ENCODE results near the gene CMPK1. TPM values are rescaled to one million over a fixed set of nuclear protein-coding genes. Genes with fewer than 3 reads are reported as not detected.

CMPK1 gene
- total RNA-seq, 2 experiments from 2014 or later: 99.7 to 101 TPM

DNA sequence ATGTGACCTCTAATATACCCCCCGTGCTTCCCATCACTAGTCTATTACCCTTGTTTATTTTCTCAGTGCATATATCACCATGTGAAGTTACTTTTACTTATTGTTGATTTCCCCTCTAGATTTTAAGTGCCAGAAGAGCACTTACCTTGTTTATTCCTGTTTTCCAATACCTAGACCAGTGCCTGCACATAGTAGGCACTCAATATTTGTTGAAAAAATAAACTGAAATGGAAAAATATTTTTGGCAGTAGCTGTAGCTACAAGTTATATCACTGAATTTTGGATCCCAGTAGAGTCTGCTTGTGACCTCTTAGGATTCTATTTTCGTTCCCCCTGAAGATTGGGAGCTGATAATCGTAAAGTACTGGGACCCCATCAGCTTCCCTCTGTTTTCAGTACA is 50.5 kb downstream of the CMPK1 start:
- H3K36me3 Mint-ChIP-seq (ENCODE audit: low read depth): peaks cover 11% of the 10 kb centered on the region
- no peak for ATAC-seq
- no peak overlapping the region for H3K4me3 Mint-ChIP-seq
- intact Hi-C loops (cut with micrococcal nuclease): no loop called here
- DNase-seq: no peak
- no peaks in the 10 kb centered on the region for H3K4me1 Mint-ChIP-seq (ENCODE audit: low read depth)
- ChIA-PET CTCF (interaction anchor here (1.4 kb wide), 1 partner anchor 325 kb away, joined by 3 read pairs; no protein-coding TSS in a partner anchor), POLR2A (no interaction called here)
- no peak overlapping the region for H3K27ac Mint-ChIP-seq
- H3K9me3 Mint-ChIP-seq: no peaks in the 10 kb centered on the region
- TF ChIP-seq, protein P1, sequence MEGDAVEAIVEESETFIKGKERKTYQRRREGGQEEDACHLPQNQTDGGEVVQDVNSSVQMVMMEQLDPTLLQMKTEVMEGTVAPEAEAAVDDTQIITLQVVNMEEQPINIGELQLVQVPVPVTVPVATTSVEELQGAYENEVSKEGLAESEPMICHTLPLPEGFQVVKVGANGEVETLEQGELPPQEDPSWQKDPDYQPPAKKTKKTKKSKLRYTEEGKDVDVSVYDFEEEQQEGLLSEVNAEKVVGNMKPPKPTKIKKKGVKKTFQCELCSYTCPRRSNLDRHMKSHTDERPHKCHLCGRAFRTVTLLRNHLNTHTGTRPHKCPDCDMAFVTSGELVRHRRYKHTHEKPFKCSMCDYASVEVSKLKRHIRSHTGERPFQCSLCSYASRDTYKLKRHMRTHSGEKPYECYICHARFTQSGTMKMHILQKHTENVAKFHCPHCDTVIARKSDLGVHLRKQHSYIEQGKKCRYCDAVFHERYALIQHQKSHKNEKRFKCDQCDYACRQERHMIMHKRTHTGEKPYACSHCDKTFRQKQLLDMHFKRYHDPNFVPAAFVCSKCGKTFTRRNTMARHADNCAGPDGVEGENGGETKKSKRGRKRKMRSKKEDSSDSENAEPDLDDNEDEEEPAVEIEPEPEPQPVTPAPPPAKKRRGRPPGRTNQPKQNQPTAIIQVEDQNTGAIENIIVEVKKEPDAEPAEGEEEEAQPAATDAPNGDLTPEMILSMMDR (IDR thresholded peaks at IDR 0.05): no peak
- H3K27me3 Mint-ChIP-seq: no peaks in the 10 kb centered on the region

DNA sequence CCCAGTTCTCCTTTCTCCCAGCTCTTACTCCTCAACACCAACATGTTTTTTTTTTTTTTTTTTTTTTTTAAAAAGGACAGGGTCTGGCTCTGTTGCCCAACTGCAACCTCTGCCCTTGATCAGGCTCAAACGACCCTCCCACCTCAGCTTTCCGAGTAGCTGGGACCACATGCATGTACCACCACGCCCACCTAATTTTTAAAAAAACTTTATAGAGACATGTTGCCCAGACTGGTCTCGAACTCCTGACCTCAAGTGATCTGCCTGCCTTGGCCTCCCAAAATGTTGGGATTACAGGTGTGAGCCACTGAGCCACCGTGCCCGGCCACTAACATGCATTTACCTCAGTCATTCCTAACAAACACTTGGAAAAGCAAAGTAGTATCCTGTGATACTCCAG is 51.4 kb downstream of the CMPK1 start:
- intact Hi-C loops (cut with micrococcal nuclease): no loop called here
- CTCF ChIA-PET: interaction anchor here (1.4 kb wide), 1 partner anchor 324 kb away, joined by 3 read pairs; no protein-coding TSS in a partner anchor

DNA sequence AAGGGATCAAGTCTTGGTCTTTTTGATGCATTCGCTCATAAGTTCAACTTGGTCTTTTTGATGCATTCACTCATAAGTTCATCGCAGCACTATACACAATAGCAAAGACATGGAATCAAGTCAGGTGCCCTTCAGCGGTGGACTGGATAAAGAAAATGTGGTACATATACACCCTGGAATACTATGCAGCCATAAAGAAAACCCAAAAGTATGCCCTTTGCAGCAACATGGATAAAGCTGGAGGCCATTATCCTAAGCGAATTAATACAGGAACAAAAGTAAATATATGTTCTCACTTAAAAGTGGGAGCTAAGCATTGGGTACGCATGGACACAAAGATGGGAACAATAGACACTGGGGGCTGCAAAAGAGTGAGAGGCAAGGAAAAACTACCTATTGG is 52.7 kb downstream of the CMPK1 start:
- Mint-ChIP-seq H3K36me3 (ENCODE audit: low read depth) (peaks cover 2% of the 10 kb centered on the region), H3K27ac (no peak overlapping the region), H3K27me3 (no peaks in the 10 kb centered on the region), H3K9me3 (no peaks in the 10 kb centered on the region), H3K4me3 (no peak overlapping the region), H3K4me1 (ENCODE audit: low read depth) (no peaks in the 10 kb centered on the region)
- intact Hi-C loops (cut with micrococcal nuclease): no loop called here
- DNase-seq: no peak
- ChIA-PET POLR2A (no interaction called here), CTCF (interaction anchor here (0.6 to 1.0 kb wide), 2 partner anchors 16 to 340 kb away, joined by 3 to 5 read pairs; no protein-coding TSS in a partner anchor)
- ATAC-seq: no peak
- TF ChIP-seq, protein P1 (IDR thresholded peaks at IDR 0.05): no peak

More for the DNA sequence above, 51.4 kb downstream of the CMPK1 start:
- POLR2A ChIA-PET: no interaction called here
- Mint-ChIP-seq H3K4me1 (ENCODE audit: low read depth) (no peaks in the 10 kb centered on the region), H3K9me3 (no peaks in the 10 kb centered on the region), H3K27ac (no peak overlapping the region), H3K27me3 (no peaks in the 10 kb centered on the region), H3K4me3 (no peak overlapping the region), H3K36me3 (ENCODE audit: low read depth) (peaks cover 4% of the 10 kb centered on the region)
- no peak for DNase-seq
- TF ChIP-seq, protein P1 (IDR thresholded peaks at IDR 0.05): no peak
- no peak for ATAC-seq

DNA sequence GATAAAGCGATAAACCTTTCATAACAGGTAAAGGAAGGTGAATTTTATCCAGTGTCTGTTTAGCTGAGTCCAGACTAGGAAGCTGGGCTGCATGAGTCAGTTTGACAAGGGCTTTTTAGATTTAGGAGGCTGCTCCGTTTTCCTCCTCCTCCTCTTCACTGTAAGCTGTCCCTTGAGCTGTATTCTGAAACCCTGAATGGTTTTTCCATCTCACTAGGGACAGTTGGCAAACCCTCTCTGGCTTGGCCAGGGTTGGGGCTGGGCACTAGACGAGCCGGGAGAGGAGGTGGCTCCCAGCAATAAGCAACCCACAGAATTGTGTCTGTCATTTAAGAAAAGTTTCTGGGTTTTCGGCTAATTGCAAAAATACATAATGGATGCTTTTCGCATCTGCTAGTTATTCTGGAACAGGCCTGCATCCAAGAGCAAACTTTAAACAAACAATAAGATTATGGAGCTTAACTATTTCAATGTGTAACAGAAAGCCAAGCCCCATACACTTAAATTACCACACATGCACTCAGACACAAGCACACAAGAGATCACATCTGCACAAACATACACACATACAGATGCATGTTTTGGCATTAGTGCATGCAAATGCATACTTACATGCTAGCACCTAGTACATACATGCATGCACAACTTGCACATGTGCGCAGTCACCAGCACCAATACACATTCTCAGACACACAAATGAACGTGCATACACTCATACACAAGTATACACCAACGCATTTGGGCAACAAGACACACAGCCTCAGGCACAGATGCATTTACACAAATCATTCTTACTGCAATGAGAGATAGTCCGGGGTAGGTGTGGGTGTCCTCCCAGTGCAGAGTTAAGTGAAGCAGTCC is 54.7 kb downstream of the CMPK1 start:
- H3K27me3 Mint-ChIP-seq: no peaks in the 10 kb centered on the region
- ATAC-seq (no peak), DNase-seq (no peak)
- intact Hi-C loops (cut with micrococcal nuclease): no loop called here
- H3K36me3 Mint-ChIP-seq (ENCODE audit: low read depth): no peaks in the 10 kb centered on the region
- H3K9me3 Mint-ChIP-seq: no peaks in the 10 kb centered on the region
- H3K4me1 Mint-ChIP-seq (ENCODE audit: low read depth): no peaks in the 10 kb centered on the region
- H3K27ac Mint-ChIP-seq: no peak overlapping the region
- TF ChIP-seq, protein P1 (IDR thresholded peaks at IDR 0.05): no peak
- H3K4me3 Mint-ChIP-seq: no peak overlapping the region
- POLR2A ChIA-PET: no interaction called here
- CTCF ChIA-PET: interaction anchor here (0.7 to 4.4 kb wide), 22 partner anchors 8 to 368 kb away, joined by 3 to 29 read pairs (median 6); partner anchors contain the start of gene FOXD2

DNA sequence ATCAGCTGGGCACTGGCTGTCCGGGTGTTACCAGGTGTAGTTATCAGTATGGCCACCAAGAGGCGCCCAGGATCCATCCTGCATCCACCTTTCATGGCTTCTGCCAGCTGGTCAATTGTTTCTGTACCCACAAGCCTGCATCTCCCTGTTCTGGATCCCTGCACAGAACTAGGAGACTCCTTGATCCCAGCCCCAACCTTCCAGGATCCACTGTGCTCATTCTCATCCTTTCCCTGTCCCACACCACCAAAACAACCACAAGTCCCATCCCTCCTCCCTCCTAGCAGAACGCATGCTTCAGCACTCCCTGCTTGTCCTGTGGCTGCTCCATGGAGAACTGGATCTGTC is 55.3 kb downstream of the CMPK1 start:
- no peaks in the 10 kb centered on the region for H3K36me3 Mint-ChIP-seq (ENCODE audit: low read depth)
- no peak overlapping the region for H3K27ac Mint-ChIP-seq
- no peaks in the 10 kb centered on the region for H3K4me1 Mint-ChIP-seq (ENCODE audit: low read depth)
- no peaks in the 10 kb centered on the region for H3K9me3 Mint-ChIP-seq
- no peaks in the 10 kb centered on the region for H3K27me3 Mint-ChIP-seq
- DNase-seq (peak; percentile 73), ATAC-seq (peak; percentile 89)
- H3K4me3 Mint-ChIP-seq: no peak overlapping the region
- intact Hi-C loops (cut with micrococcal nuclease): no loop called here
- POLR2A ChIA-PET: no interaction called here
- CTCF ChIA-PET: interaction anchor here (0.7 to 4.4 kb wide), 25 partner anchors 8 to 367 kb away, joined by 3 to 29 read pairs (median 6); partner anchors contain the start of gene FOXD2
- TF ChIP-seq, protein P1 (IDR thresholded peaks at IDR 0.05): peak; percentile 65
